ENCODE data around the gene OR1F1. TPM values are rescaled to one million over a fixed set of nuclear protein-coding genes. Genes with fewer than 3 reads are reported as not detected.

The OR1F1 gene
- total RNA-seq, 1 experiment from 2014 or later: 1.4 TPM

DNA sequence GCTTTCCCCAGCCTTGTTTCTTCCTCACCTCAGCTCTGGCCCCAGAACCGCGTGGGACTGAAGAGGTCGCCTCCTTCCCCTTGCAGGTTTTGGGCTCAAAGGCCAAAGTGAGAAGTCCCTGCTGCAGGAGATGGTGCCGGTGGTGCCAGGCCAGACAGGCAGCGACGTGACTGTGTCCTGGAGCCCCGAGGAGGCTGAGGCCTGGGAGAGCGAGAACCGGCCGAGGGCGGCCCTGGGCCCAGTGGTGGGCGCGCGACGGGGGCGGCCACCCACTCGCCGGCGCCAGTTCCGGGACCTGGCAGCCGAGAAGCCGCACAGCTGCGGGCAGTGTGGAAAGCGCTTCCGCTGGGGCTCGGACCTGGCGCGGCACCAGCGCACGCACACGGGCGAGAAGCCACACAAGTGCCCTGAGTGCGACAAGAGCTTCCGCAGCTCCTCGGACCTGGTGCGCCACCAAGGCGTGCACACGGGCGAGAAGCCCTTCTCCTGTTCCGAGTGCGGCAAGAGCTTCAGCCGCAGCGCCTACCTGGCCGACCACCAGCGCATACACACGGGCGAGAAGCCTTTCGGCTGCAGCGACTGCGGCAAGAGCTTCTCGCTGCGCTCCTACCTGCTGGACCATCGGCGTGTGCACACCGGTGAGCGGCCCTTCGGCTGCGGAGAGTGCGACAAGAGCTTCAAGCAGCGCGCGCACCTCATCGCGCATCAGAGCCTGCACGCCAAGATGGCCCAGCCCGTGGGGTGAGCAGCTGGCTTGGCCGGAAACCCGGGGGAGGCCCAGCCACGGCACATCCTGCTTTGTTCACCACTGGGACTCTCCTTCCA is 47.2 kb upstream of the OR1F1 start:
- Histone ChIP-seq H3F3A (ENCODE audit: insufficient read depth, low read depth) (peaks cover 7% of the 10 kb centered on the region), H2AFZ (no peak overlapping the region), H3K79me2 (ENCODE audit: low read depth) (peaks cover 13% of the 10 kb centered on the region), H3K4me2 (no peak overlapping the region), H3K4me1 (replicated peaks; ENCODE audit: insufficient read depth) (peaks cover 9% of the 10 kb centered on the region; the same call in 1 of the 2 replicates), H3K4me3 (no peak overlapping the region), H3K27ac (no peak overlapping the region), H3K27me3 (ENCODE audit: insufficient read depth, low read depth) (no peaks in the 10 kb centered on the region), H4K20me1 (ENCODE audit: insufficient read depth) (no peaks in the 10 kb centered on the region), H3K9me2 (ENCODE audit: insufficient read depth) (no peaks in the 10 kb centered on the region), H3K36me3 (ENCODE audit: low read depth) (no peaks in the 10 kb centered on the region), H3K9me3 (ENCODE audit: insufficient read depth, low read depth) (no peaks in the 10 kb centered on the region)
- DNase-seq: no peak
- no TSS peak for BruUV-seq (replicated peaks)
- TF ChIP-seq EZH2 (IDR thresholded peaks at IDR 0.05; ENCODE audit: low read depth): no peak
- TF ChIP-seq, protein P1, sequence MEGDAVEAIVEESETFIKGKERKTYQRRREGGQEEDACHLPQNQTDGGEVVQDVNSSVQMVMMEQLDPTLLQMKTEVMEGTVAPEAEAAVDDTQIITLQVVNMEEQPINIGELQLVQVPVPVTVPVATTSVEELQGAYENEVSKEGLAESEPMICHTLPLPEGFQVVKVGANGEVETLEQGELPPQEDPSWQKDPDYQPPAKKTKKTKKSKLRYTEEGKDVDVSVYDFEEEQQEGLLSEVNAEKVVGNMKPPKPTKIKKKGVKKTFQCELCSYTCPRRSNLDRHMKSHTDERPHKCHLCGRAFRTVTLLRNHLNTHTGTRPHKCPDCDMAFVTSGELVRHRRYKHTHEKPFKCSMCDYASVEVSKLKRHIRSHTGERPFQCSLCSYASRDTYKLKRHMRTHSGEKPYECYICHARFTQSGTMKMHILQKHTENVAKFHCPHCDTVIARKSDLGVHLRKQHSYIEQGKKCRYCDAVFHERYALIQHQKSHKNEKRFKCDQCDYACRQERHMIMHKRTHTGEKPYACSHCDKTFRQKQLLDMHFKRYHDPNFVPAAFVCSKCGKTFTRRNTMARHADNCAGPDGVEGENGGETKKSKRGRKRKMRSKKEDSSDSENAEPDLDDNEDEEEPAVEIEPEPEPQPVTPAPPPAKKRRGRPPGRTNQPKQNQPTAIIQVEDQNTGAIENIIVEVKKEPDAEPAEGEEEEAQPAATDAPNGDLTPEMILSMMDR (conservative IDR thresholded peaks at IDR 0.05): no peak
- intact Hi-C loops (cut with micrococcal nuclease; ENCODE audit: unreplicated experiment): no loop called here
- ChIA-PET POLR2A (ENCODE audit: unreplicated experiment) (no interaction called here), CTCF (interaction anchor here (0.6 kb wide), 1 partner anchor 25 kb away, joined by 3 read pairs; no protein-coding TSS in a partner anchor)

DNA sequence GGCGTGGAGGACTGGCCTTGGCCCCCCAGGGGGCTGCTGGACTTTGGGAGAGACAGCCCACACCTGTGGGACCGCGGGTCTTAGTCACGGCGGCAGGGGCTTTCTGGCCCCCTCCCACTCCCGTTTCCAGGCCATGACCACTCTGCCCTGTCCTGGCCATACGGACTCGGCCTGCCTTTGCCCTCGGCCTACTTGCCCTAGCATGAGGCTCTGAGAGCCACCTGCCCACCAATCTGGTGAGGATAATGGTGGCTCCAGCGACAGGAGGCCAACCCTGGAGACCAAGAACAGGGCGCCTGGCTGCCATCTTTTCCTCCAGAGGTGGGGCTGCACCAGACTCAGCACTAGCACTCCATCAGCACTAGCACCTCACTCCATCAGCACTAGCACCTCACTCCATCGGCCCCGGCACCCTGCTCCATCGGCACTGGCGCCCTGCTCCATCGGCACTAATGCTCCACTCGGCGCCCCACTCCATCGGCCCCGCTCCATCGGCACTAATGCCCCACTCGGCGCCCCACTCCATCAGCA is 46.2 kb upstream of the OR1F1 start:
- no peaks in the 10 kb centered on the region for H3K9me3 ChIP-seq (ENCODE audit: insufficient read depth, low read depth)
- POLR2A ChIA-PET (ENCODE audit: unreplicated experiment): no interaction called here
- H3K27ac ChIP-seq: no peak overlapping the region
- no peaks in the 10 kb centered on the region for H3K36me3 ChIP-seq (ENCODE audit: low read depth)
- no TSS peak for BruUV-seq (replicated peaks)
- 0 out of 2 replicates have a peak, but pooled peaks cover 3% of the 10 kb centered on the region for H3K79me2 ChIP-seq (ENCODE audit: low read depth)
- H2AFZ ChIP-seq: no peak overlapping the region
- no peaks in the 10 kb centered on the region for H3F3A ChIP-seq (ENCODE audit: insufficient read depth, low read depth)
- H4K20me1 ChIP-seq (ENCODE audit: insufficient read depth): no peaks in the 10 kb centered on the region
- H3K9me2 ChIP-seq (ENCODE audit: insufficient read depth): no peaks in the 10 kb centered on the region
- CTCF ChIA-PET: no interaction called here
- no peaks in the 10 kb centered on the region for H3K4me1 ChIP-seq (replicated peaks; ENCODE audit: insufficient read depth)
- H3K27me3 ChIP-seq (ENCODE audit: insufficient read depth, low read depth): no peaks in the 10 kb centered on the region
- no peak overlapping the region for H3K4me3 ChIP-seq
- no peak overlapping the region for H3K4me2 ChIP-seq
- intact Hi-C loops (cut with micrococcal nuclease; ENCODE audit: unreplicated experiment): no loop called here
- DNase-seq: peak in 1 of 2 experiments; percentile 28
- no peak for TF ChIP-seq EZH2 (IDR thresholded peaks at IDR 0.05; ENCODE audit: low read depth)
- TF ChIP-seq, protein P1 (conservative IDR thresholded peaks at IDR 0.05): no peak

DNA sequence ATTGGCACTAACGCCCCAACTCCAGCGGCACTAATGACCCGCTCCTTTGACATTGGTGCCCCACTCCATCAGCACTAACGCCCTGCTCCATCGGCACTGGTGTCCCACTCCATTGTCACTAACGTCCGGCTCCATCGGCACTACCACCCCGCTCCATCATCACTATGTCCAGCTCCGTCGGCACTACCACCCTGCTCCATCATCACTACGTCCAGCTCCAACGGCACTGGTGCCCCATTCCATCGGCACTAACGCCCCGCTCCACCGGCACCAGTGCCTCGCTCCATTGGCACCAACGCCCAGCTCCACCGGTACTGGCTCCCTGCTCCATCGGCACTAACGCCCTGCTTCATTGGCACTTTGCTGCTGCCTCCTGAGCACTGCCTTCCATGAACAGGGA is 45.7 kb upstream of the OR1F1 start:
- no peaks in the 10 kb centered on the region for H3K9me2 ChIP-seq (ENCODE audit: insufficient read depth)

More for the DNA sequence above, 45.7 kb upstream of the OR1F1 start:
- Histone ChIP-seq H3K4me3 (no peak overlapping the region), H3K36me3 (ENCODE audit: low read depth) (no peaks in the 10 kb centered on the region), H3K9me3 (ENCODE audit: insufficient read depth, low read depth) (no peaks in the 10 kb centered on the region), H3K27ac (no peak overlapping the region), H3F3A (ENCODE audit: insufficient read depth, low read depth) (no peaks in the 10 kb centered on the region), H3K4me2 (no peak overlapping the region), H3K27me3 (ENCODE audit: insufficient read depth, low read depth) (no peaks in the 10 kb centered on the region), H2AFZ (no peak overlapping the region), H3K4me1 (replicated peaks; ENCODE audit: insufficient read depth) (no peaks in the 10 kb centered on the region), H4K20me1 (ENCODE audit: insufficient read depth) (no peaks in the 10 kb centered on the region), H3K79me2 (ENCODE audit: low read depth) (no peaks in the 10 kb centered on the region)
- CTCF ChIA-PET: no interaction called here
- BruUV-seq (replicated peaks): no TSS peak
- POLR2A ChIA-PET (ENCODE audit: unreplicated experiment): no interaction called here
- no peak for DNase-seq
- intact Hi-C loops (cut with micrococcal nuclease; ENCODE audit: unreplicated experiment): no loop called here
- TF ChIP-seq, protein P1 (conservative IDR thresholded peaks at IDR 0.05): no peak
- TF ChIP-seq EZH2 (IDR thresholded peaks at IDR 0.05; ENCODE audit: low read depth): no peak
